T follicular helper cell (primary cell): ENCODE data around the gene POP4.
A peak's percentile ranks its signal among the peaks of the same experiment; 100 is the strongest.
"Not testable (repeated sequence)": the region's sequence is repeated elsewhere in the genome, so short reads cannot be mapped to it uniquely, and the experiment has no call there.

Experiments used
- DNase-seq: peaks from one replicate; pipeline ENCODE4 v3.0.0-alpha.2; 2020; ENCODE audit warnings: low read depth
- total RNA-seq, 2 experiments: gene quantifications; one replicate each; lab custom pipeline; 2026; lab: John Stamatoyannopoulos, UW

POP4 gene, protein sequence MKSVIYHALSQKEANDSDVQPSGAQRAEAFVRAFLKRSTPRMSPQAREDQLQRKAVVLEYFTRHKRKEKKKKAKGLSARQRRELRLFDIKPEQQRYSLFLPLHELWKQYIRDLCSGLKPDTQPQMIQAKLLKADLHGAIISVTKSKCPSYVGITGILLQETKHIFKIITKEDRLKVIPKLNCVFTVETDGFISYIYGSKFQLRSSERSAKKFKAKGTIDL
- 45.2 to 78.1 reads per million in 2 experiments for total RNA-seq

DNA sequence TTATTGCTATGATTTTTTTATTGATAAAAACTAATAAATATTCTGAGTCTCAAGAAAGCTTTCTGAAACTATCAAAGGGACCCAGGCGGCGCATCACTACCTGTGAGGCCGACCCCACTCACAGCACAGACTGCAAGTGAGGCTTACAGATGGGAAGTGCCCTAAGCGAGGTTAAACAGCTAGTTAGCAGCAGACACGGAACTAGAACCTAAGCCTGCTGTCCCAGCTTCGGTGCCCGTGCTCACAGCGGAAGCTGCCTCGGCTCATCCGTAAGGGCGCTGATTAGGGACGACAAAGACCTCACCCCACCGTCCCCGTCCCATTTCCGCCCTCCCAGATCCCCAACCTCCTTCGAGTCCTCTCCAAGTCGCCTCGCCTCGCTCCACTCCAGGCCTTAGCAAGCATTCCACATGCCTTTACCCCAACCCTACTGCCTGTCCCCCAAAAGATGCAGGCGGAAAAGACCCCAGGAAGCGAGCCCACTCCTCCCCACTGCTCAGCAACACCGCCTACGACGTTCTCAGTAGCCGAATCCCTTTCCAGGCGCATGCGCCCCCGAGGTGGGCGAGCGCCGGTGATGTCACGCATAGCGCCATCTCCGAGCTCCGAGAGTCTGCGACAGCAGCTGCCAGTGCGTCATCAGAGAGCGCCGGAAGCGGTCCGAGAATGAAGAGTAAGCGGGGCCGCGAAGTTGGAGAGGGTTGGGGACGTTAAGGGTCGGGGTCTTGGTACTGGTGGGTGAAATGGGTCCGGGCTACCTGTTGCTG lies at the start of gene POP4:
Gene POP4 (plus strand): TSS at position 631 of the 767 bp plus-strand sequence. CDS start 36 bp downstream, at position 667.
- peak; percentile 98 for DNase-seq

DNA sequence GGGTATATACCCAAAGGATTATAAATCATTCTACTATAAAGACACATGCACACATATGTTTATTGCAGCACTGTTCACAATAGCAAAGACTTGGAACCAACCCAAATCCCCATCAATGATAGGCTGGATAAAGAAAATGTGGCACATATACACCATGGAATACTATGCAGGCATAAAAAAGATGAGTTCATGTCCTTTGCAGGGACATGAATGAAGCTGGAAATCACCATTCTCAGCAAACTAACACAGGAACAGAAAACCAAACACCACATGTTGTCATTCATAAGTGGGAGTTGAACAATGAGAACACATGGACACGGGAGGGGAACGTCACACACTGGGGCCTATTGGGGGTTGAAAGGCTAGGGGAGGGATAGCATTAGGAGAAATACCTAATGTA lies 47.0 kb upstream of the POP4 start:
- not testable (repeated sequence) for DNase-seq

DNA sequence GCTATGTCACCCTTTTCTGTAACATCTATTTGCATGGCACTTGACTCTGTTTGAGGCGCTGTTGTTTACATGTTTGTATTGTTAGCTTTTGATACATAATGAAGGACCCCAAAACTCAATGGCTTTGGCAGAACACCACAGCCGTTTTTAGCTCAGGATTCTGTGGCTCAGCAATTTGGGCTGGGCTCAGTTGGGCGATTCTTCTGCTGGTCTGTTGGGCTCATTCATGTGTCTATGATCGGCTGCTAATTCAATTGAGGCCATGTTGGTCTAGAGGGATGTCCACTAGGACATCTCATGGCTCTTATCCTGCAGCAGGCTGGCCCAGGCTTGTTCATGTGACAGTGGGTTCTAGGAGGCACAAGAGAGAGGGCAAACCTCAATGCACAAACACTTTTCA lies 46.3 kb upstream of the POP4 start:
- DNase-seq, result no peak

DNA sequence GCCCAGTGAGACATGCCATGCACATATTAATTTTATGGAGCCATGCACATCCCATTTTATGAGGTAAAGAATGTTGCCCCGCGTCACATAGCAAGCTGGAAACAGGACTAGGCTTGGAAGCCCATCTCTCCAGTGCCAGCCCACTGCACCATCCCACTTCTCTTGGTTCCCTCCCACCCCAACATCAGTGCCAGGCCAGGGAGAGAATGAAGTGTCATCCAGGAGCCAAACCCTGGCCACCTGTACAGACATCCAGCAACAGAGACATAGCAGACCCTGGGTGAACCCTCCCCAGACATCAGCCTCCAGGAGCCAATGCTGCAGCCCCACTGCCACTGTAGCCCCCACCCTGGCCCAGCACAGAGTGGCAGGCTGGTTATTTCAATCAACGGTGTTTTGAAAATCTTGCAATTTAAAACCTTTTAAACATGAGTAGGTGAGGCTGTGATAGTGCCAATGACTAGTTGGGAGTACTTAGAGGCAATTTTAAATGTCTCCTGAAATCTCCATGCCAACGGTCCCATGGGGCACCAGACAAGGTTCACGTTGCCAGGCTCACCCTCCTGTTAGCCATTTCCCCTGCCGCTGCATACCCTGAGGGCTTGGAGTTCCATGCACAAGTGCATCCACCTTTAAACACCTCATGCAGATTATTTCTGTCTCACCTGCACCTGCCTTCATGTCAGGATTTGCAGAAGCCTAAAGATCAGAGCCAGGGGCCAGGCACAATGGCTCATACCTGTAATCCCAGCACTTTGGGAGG lies 45.6 kb upstream of the POP4 start:
- DNase-seq, result no peak

DNA sequence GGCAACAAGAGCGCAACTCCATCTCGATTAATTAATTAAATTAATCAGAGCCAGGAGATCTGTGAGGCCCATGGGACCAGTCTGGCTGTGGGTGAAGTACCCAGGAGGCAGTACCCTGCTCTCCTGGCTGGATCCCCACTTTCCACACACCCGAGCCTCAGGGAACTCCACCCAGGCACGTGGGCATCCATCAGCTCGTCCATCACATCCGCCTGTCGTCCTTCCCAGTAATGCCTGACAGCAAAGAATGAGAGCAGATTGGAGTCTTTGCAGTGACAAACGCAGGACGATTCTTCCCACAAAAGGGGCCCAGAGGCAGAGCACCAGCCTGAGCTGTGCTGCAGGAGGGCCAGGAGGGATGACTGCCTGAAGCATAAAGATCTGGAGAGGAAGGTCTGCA lies 44.5 kb upstream of the POP4 start:
- DNase-seq, result no peak

DNA sequence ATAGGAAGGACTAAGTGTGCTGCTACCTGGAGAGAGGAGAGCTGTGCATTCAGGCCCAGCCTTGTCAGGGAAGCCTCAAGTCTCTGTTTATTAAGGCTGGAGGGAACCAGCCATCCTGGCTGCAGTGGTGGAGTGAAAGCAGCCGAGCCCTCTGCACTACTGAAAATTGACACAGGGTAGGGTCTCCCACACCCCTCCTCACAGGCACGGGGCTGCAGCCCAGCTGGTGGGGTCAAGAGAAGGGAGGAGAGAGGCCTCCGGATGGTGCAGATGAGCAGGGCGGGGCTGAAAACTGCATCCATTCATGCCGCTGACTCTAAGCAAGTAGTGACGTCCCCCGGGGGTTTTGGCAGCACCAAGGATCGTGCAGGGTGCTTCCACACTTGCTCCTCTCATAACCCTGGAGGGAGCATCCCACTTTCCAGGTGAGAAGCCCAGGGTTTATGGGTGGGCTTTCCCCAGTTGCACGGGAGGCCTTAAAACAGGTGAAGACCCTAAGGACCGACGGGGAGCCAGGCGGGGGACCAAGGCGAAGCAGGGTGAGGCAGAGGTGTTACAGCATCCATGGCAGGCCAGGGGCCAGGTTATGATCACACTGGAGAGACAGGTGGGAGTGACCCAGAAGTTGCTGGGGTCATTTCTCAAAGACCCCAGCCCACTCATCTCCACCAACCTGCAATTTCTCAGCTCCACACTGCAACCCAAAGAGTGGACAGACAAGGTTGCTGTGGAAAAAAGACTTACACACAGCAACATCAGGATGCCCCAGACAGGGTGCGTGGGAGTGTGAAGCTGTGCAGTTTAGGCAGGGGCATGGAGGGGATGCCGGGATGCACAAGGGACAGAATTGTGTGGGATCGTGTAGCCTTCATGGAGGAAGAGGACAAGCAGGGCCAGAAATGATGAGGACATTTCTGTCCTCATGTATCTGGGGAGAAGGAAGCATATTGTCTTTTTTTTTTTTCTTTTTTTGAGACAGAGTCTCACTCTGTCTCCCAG lies 43.5 kb upstream of the POP4 start:
- no peak for DNase-seq

DNA sequence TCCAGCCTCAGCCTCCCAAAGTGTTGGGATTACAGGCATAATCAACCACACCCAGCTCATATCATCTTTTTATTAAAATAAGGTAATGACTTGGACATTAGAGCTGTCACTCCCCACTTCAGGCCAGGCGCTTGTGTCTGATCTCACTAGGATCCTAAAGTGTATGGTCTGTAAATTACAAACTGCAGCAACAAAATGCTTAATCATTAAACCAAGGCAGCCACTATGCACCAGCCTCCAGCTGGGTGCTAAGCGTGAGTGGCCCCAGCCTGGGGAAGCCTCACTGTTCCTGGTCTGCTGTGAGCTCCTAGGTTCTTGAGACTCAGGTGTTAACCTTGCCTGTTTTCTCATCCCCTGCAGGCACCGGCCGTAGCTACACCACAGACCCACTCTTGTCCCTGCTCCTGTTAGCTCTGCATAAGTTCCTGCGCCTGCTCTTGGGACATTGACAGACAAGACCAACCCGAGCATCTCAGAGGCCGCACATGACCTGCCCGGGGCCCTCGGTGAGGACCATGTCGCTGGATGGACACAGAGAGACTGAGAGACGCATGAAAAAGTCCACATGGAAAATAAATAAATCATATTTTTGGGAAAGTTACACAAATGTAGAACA lies 42.5 kb upstream of the POP4 start:
- DNase-seq, result no peak

DNA sequence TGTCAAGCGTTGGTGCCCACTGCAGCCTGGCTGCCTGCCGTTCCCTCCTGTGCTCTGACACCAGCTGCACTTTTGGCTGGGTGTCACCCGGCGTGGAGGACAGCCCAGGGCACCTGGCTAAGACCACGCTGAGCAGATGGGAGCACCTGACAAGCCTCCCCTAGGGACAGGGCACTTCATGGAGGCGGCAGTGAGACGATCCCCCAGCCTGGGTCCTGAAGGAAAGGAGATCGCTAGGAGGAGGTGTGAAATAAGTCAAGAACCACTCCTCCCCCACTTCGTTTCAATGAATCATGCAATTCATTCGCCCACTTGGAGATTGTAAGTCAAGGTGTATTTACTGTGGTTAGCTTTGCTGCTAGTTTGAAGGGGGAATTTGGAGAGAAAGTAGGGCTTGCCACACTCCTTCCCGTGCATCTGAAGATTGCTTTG lies 41.5 kb upstream of the POP4 start:
- DNase-seq, result no peak

DNA sequence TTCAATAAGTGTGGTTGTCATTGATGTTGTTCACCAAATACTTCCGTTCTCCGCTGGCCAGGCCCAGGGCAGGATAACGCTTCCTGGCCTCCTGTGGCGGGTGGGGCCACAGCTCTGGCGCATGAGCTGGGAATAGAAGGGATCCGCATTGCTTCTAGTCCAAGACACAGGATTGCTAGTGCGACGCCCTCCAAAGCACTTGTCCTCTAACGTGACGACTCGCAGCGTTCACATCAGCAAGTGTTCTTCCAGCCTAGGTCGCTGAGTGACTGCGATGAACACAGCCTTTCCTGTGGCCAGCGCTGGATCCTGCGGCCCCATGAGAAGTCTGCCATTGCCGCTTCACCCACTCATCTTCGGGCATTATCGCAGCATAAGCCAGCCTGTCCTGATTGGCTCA lies 40.9 kb upstream of the POP4 start:
- DNase-seq, result no peak

DNA sequence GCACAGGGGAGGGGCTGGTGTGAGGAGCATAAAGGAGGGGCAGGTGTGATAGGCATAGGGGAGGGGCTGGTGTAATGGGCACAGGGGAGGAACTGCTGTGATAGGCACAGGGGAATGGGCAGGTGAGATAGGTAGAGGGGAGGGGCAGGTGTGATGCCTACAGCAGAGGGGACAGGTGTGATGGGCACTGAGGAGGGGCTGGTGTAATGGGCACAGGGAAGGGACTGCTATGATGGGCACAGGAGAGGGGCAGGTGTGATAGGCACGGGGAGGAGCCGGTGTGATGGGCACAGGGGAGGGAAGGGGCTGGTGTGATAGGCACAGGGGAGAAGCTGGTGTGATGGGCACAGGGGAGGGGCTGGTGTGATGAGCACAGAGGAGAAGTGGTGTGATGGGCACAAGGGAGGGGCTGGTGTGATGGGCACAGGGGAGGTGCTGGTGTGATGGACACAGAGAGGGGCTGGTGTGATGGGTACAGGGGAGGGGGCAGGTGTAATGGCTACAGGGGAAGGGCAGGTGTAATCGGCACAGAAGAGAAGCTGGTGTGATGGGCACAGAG lies 39.5 kb upstream of the POP4 start:
- DNase-seq, result no peak

DNA sequence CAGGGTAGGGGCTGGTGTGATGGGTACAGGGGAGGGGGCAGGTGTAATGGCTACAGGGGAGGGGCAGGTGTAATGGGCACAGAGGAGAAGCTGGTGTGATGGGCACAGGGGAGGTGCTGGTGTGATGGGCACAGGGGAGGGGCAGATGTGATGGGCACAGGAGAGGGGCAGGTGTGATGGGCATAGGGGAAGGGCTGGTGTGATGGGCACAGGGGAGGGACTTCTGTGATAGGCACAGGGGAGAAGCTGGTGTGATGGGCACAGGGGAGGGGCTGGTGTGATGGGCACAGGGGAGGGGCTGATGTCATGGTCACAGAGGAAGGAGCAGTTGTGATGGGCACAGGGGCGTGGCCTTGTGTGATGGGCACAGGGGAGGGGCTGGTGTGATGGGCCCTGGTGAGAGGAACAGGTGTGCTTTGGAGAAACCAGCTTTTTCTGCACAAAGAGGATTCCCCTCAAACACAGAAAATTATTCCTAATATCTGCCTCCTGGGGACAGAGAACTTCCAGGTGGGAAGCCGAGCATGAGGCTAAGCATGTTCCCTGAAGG lies 38.6 kb upstream of the POP4 start:
- DNase-seq, result no peak

DNA sequence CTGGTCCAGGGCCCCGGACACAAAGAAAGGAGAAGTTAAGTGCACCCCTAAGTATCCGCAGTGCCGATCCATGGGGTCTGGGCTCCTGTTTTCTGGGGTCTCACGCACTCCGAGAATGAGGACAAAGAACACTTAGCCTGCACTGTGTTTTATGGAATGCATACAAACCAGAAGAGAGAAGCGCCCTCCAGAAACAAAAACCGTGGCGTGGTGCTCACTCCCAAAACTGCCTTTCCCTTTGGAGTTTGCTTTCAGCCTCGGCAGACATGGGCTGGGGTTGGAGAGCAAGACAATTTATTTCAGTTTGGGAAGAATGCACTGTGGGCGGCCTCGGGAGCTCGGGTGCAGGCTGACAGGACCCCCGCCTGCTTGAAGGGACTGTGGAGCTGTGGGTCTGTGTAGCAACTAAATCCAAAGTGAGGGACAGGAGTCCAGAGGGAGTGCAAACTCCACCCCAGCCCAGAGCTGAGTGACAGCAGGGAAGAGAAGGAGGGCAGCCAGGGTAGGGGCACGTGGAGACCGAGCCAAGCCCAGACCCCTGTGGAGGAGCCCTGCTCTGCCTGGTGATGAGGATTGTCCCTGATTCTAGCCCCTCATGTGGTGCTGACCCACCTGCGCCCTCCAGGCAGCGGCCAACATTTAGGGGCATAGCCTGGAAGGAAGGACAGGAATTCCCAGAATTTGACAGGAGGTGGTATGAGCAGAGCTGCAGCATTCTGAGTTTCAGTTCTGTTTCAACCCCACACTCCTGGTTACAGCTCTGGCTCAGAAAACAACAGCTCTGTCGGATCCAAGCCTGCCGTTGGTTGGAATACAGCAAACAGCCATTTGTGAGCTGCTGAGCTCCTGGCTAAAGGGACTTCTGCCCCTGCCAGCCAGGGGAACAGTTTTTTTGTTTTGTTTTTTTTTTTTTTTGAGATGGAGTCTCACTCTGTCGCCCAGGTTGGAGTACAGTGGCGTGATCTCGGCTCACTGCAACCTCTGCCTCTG lies 37.8 kb upstream of the POP4 start:
- no peak for DNase-seq

DNA sequence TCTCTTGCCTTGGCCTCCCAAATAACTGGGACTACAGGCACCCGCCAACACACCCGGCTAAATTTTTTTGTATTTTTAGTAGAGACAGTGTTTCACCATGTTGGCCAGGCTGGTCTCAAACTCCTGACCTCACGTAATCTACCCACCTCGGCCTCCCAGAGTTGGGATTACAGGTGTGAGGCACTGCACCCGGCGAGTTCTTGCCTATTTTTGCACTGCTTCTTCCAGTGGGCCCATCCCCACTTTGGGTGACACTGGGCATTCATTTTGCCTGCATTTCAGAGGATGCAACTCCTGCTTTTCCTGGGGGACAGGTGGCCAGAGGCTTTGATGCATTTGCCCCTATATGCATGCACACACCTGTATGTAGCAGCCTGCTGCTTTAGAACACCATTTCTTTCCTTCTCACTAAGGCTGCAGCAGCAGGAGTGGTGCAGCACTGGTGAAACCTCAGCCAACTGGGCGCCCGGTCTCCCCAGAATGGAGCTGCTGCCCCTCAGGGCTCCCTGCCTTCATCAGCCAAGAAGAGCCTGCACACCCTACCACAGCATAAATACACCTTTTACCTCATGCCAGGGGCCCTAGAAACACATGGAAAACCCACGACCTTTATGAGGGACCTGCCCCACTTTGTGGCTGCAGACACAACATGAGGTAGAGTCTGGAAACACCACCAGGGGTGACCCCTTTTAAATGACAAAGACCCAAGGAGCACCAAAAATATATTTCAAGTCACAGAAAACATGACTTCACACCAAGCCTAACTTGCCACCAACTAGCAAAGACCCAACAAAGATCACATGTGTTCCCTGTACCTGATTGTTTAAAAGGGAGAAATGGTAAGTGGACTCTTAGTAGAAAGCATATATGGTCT lies 36.8 kb upstream of the POP4 start:
- DNase-seq, result no peak

DNA sequence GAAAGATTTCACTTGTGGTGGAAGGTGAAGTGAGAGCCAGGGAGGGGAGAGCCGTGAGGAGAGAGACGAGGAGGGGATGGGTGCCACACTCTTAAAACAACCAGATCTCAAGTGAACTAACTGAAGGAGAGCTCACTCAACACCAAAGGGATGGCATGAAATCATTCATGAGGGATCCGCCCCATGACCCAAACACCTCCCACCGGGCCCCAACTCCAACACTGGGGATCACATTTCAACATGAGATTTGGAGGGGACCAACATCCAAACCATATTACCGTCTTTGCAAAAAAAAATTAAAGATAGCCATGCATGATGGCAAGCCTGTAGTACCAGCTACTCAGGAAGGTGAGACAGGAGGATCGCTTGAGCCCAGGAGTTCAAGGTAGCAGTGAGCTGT lies 34.9 kb upstream of the POP4 start:
- DNase-seq, result no peak

DNA sequence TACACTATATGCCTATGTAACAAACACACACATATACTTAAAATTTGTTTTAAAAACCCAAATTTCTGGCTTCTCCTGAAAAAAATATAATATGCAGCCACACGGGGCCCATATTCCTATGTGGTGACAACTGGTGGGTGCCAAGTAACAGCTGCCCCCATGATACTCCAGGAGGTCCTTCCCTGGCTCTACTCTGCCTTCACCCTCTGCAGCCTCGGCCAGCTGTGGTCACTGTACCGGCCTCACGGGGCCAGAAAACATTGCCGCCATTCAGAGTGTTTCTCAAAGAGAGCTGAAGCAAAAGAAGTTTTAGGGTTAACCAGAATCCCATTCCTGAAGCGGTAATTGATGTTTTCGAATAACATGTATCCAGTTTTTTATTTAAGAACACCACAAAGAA lies 32.6 kb upstream of the POP4 start:
- DNase-seq, result no peak

DNA sequence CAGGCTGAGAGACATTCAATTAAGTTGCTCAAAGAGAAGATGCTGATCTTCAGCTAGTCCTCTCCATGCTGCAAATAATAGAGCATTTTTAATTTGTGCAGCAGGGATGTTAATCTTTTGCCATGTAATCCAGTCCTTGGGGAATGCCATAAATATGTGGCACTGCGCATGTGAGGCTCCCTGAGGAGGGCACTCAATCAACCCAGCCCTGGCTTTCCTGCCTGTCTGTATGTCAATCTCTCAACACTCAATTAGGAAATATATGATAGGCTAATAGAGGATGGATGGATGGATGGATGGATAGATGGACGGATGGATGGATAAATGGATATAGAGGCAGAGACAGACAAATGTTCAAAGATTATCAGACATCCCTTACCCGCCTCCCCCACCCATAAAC lies 31.6 kb upstream of the POP4 start:
- no peak for DNase-seq

DNA sequence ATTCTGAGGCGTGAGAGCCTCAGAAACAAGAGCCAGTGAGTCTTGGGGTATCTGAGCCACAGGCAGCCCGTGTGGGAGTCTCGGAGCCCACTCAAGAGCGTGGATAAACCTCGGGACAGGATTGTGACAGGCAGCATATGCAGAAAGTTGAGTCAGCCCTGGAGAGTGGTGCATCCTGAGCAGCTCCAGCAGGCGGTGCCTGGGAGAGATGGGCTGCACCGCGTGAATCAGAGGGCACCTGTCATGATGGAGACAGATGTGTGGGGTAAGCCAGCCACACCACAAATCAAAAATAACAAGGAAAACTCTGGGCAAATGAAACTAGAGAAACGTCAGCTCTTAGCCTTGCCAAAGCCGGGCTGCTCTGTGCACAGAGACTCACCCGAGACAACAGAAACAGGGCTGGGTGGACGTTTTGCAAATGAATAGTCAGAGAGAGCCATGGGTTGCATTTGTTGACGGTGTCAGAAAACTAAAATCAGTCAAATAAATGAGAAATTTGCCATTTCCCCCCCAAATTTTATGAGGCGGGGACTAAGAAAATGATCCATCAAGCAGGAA lies 30.0 kb upstream of the POP4 start:
- no peak for DNase-seq
